Measurements from ENCODE around the gene WIPF1. TPM values are rescaled to one million over a fixed set of nuclear protein-coding genes. Genes with fewer than 3 reads are reported as not detected.

The WIPF1 gene
- total RNA-seq, 4 donors from 2014 or later = 31.5 to 61.5 (median 36.3) TPM

- WGBS = 92% methylated on average over 33 of the region's 33 CpGs
- H3K36me3 ChIP-seq = peaks cover 24 to 71% (median 38%) of the 10 kb centered on the region in 4 donors
- H3K27ac ChIP-seq (replicated peaks in 1 of 4) = no peak overlapping the region
- peaks cover 0 to 25% (median 24%) of the 10 kb centered on the region in 4 donors for H3K4me1 ChIP-seq
- intact Hi-C loops (cut with DNase I) = no loop called here
- no peak overlapping the region for H3K4me3 ChIP-seq
- H3K9me3 ChIP-seq = no peaks in the 10 kb centered on the region
- no peaks in the 10 kb centered on the region for H3K27me3 ChIP-seq
- TF ChIP-seq POLR2AphosphoS5 (IDR thresholded peaks at IDR 0.05) = no peak
- TF ChIP-seq POLR2A (IDR thresholded peaks at IDR 0.05; ENCODE audit: low read depth) = no peak
- TF ChIP-seq EP300 (IDR thresholded peaks at IDR 0.05) = no peak
- TF ChIP-seq, protein P1, sequence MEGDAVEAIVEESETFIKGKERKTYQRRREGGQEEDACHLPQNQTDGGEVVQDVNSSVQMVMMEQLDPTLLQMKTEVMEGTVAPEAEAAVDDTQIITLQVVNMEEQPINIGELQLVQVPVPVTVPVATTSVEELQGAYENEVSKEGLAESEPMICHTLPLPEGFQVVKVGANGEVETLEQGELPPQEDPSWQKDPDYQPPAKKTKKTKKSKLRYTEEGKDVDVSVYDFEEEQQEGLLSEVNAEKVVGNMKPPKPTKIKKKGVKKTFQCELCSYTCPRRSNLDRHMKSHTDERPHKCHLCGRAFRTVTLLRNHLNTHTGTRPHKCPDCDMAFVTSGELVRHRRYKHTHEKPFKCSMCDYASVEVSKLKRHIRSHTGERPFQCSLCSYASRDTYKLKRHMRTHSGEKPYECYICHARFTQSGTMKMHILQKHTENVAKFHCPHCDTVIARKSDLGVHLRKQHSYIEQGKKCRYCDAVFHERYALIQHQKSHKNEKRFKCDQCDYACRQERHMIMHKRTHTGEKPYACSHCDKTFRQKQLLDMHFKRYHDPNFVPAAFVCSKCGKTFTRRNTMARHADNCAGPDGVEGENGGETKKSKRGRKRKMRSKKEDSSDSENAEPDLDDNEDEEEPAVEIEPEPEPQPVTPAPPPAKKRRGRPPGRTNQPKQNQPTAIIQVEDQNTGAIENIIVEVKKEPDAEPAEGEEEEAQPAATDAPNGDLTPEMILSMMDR (IDR thresholded peaks at IDR 0.05) = no peak
- no peak for DNase-seq (ENCODE audit: extremely low spot score)
Measured at GRCh38 chr2:174571669-174572323, 25.8 kb downstream of the WIPF1 start.

GRCh38 chr2:174570318-174570958, 27.2 kb downstream of the WIPF1 start:
- Histone ChIP-seq H3K4me1 (peaks cover 0 to 23% (median 21%) of the 10 kb centered on the region in 4 donors), H3K9me3 (no peaks in the 10 kb centered on the region), H3K4me3 (no peak overlapping the region), H3K36me3 (peaks cover 33 to 76% (median 44%) of the 10 kb centered on the region in 4 donors), H3K27ac (replicated peaks in 1 of 4) (no peak overlapping the region), H3K27me3 (no peaks in the 10 kb centered on the region)
- WGBS = 94% methylated on average over 8 of the region's 8 CpGs
- no peak for DNase-seq (ENCODE audit: extremely low spot score)
- intact Hi-C loops (cut with DNase I) = no loop called here
- TF ChIP-seq POLR2A (IDR thresholded peaks at IDR 0.05; ENCODE audit: low read depth) = no peak
- TF ChIP-seq, protein P1 (IDR thresholded peaks at IDR 0.05) = no peak
- TF ChIP-seq EP300 (IDR thresholded peaks at IDR 0.05) = no peak
- TF ChIP-seq POLR2AphosphoS5 (IDR thresholded peaks at IDR 0.05) = no peak

DNA sequence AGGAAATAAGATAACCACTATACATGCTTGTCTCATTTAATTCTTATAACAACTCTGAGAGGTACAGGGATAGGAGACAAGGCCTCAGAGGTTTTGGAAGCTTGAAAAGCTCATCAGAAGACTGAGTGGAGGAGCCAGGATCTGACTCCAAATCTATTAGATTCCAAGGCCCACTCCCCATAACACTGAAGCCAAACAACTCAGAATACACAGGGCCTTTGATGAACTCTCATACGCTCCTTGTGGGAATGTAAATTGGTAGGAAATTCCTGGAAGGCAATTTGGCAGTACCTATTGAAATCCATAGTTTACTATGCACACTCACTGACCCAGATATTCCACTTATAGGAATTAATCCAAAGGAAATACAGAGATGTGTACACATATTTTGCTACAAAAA, 27.9 kb downstream of the WIPF1 start:
- Histone ChIP-seq H3K27me3 (no peaks in the 10 kb centered on the region), H3K4me3 (no peak overlapping the region), H3K36me3 (peaks cover 33 to 70% (median 44%) of the 10 kb centered on the region in 4 donors), H3K4me1 (peaks cover 0 to 17% (median 14%) of the 10 kb centered on the region in 4 donors), H3K9me3 (no peaks in the 10 kb centered on the region), H3K27ac (replicated peaks in 1 of 4) (no peak overlapping the region)
- intact Hi-C loops (cut with DNase I) = no loop called here
- 0% methylated on average over 1 of the region's 1 CpG for WGBS
- no peak for DNase-seq (ENCODE audit: extremely low spot score)
- TF ChIP-seq POLR2A (IDR thresholded peaks at IDR 0.05; ENCODE audit: low read depth) = no peak
- TF ChIP-seq, protein P1 (IDR thresholded peaks at IDR 0.05) = no peak
- no peak for TF ChIP-seq EP300 (IDR thresholded peaks at IDR 0.05)
- TF ChIP-seq POLR2AphosphoS5 (IDR thresholded peaks at IDR 0.05) = no peak

DNA sequence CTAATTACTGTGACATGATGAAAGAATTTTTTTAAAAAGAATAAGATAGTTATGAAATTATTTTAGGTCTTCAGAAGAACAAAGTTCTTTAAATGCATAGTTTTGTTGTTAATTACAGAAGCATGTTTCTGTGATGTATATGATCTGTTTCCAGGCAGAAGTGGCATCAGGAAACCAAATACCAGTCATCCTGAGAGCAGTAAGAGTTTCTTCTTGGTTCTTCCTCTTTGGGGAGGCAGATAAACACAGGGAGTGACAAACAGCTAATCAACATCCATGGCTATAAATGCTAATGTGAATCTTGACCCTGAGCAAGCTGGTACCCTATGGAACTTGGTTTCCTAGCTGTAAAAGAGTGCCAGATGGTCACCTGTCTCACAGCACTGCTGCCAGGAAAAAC, 29.2 kb downstream of the WIPF1 start:
- no peaks in the 10 kb centered on the region for H3K27me3 ChIP-seq
- H3K36me3 ChIP-seq = peaks cover 37 to 60% (median 48%) of the 10 kb centered on the region in 4 donors
- H3K4me1 ChIP-seq = peaks cover 0 to 4% (median 1%) of the 10 kb centered on the region in 4 donors
- no peak for TF ChIP-seq POLR2A (IDR thresholded peaks at IDR 0.05; ENCODE audit: low read depth)
- TF ChIP-seq, protein P1 (IDR thresholded peaks at IDR 0.05) = no peak
- no peak for TF ChIP-seq POLR2AphosphoS5 (IDR thresholded peaks at IDR 0.05)
- no peak for TF ChIP-seq EP300 (IDR thresholded peaks at IDR 0.05)
- intact Hi-C loops (cut with DNase I) = no loop called here
- no peaks in the 10 kb centered on the region for H3K9me3 ChIP-seq
- H3K27ac ChIP-seq (replicated peaks in 1 of 4) = no peak overlapping the region
- DNase-seq (ENCODE audit: extremely low spot score) = no peak
- H3K4me3 ChIP-seq = no peak overlapping the region

Data from esophagus muscularis mucosa (tissue), 4 donors.